Inflammatory macrophage treated with lipopolysaccharide for 4 hours (primary cell): Measurements from ENCODE around the gene PTPRR.
"Not testable (repeated sequence)": the region's sequence is repeated elsewhere in the genome, so short reads cannot be mapped to it uniquely, and the experiment has no call there.

Experiments used
- DNase-seq: peaks from one replicate; pipeline ENCODE4 v3.0.0-alpha.2; 2020

Gene PTPRR

DNA sequence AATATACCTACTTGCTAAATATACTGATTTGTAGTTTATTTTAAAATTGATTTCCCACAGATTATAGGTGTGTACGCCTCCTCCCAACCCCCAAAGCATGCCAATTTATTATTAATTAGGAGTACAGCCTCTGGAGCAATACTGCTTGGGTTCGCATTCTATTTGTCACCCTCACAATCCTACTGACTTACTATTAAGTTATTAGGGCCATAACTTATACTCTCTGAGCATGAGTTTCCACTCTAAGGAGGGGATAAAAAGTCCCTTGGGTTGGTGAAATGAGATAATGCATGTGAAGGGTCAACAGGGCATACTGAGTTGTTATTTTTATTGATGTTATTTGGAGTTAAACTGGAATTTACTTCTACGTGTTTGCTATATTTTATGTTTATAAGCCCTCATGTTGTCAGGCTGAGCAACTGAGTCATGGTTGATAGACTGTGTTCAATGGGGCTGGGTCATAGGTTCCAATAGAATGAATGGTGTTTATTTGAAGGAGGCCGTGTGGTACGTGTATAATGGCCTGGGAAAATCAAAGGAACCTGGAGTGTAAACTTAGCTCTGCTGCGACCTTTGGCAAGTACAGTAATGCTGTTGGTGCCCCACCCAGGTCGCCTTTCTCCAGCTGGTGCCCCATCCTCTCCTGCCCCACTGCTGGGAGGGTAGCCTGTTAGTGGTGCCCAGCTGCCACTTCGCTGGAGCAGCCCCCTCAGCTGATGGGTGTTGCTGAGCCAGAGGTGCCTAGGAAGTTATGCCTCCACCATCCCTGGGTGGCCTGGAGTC lies 184.0 kb downstream of the PTPRR start:
- no peak for DNase-seq

DNA sequence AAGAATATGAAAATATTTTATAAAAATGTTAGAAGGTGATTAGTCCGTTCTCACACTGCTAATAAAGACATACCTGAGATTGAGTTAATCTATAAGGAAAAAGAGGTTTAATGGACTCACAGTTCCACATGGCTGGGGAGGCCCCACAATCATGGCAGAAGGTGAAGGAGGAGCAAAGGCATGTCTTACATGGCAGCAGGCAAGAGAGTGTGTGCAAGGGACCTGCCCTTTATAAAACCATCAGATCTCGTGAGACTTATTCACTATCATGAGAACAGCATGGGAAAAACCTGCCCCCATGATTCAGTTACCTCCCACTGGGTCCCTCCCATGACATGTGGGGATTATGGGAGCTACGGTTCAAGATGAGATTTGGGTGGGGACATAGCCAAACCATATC lies 185.3 kb downstream of the PTPRR start:
- not testable (repeated sequence) for DNase-seq

DNA sequence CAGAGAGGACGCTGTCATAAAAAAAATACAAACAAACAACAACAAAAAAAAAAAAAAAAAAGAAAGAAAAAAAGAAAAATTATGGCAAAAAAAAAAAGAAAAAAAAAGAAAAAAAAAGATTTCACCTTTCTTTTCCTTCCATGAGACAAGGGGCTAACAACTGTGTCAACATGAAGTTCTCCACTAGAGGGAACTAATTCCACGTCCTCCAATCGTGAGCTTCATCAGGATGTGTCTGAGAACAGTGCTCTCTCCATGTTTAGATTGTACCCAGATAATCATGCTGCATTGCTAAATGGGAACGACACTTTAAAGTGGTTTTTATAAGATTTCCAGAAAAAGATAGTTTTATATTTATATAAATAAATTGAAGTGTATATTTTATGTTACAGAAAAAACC lies 187.2 kb downstream of the PTPRR start:
- peak; percentile 25 for DNase-seq

DNA sequence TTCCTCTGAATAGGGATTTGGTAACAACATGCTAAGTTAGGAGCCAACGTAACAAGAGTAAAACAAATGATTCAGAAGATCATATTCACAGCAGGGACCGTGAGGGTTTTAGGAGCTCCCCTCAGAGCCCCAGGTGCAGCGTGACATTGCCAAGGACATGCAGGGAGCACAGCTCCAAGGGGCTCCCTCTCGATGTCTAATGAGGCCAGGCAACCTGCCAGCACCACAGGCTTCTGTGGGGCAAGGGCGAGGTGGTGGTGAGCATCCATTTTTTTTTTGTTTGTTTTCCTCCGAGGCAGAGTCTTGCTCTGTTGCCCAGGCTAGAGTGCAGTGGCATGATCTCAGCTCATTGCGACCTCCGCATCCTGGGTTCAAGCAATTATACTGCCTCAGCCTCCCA lies 188.3 kb downstream of the PTPRR start:
- DNase-seq, result no peak

DNA sequence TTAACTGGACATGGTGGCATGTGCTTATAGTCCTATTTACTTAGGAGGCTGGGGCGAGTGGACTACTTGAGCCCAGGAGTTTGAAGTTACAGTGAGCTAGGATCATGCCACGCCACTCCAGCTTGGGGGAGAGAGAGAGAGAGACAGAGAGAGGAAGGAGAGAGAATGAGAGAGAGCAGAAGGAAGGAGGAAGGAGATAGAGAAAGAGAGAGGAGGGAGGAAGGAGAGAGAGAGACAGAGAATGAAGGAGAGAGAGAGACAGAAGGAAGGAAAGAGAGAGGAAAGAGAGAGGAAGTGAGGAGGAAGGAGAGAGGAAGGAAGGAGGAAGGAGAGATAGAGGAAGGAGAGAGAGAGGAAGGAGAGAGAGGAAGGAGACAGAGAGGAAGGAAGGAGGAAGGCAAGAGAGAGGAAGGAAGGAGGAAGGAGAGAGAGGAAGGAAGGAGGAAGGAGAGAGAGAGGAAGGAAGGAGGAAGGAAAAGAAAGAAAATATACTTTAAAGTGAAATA lies 189.8 kb downstream of the PTPRR start:
- no peak for DNase-seq

DNA sequence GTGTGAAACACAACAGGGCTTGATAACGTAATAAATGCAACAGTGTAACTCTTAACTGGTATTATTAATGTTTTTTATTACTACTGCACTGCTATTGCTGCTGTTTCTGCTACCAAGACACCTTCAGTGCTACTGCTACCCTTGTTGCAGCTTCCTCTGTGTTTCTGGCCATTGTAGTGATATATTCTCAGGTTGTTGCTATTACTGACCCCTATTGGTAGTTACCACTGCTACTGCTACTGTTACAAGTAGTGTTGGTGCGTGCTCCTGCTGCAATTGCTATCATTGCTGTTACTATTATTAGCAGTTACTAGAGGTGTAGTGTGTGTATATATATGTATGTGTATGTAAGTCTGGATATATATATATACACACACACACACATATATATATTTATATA lies 196.1 kb downstream of the PTPRR start:
- no peak for DNase-seq

DNA sequence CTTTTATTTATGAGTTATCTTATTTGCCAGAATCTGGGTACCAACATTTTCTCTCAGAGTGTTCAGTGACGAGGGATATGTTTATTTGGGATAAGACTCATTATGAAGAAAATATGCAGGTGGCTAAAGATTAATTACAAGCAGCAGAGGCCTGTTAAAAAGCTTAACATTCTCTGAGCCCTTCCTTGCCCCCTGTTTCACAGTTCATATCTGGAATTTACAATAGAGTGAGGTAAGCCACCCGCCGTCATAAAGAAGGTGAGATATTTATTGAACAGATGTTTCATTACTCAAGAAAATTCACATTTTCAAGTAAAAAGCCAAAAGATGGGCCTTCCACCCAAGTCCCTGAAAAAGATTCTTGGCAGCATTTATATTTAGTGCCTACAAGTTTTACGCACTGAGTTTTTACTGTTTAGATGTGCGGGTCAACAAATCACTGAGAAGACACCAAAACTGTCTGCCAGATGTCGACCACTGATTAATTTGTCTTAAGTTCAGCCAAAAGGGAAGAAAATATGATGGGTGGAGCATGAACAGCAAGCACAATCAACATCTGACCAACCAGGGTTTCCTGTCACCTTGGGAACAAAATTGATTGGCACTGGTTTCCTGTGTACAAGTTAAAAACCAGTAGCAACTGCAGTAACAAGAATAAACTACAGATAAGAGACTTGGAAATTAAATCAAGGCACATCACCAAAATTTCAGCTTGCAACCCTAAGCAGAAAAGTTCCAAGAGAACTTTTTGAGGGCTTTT lies 197.8 kb downstream of the PTPRR start:
- DNase-seq, result no peak

DNA sequence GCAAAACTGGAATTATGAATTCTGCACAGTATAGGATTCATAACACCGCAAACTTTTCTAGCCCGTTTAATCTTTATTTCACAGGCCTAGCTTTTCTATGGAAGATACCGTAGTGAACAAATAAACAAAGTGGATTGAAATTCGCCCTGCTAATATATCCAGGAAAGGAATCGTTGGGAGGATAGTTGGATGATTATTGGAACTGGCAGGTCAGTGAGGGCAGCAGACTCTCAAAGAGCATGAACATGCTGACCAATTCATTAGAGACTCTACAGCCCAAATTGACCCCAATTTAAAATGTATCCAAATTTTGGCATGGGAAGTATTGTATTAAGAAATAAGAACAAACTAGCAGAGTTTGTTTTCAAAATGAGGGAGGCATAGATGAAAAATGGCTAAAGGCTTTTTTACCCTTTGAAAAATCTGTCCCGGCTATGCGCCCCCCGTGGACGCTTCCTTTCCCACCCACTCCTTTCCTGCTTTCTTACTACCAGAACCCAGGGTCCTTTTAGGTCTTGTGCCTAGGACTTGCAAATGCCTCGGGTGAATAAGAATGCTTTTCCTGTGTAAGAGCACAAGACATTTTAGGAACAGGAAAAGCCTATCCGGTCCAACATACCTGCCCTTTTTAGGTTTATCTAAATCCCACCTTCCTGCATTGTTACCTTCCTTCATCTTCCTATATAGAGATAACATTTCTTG lies 198.7 kb downstream of the PTPRR start:
- DNase-seq, result no peak

DNA sequence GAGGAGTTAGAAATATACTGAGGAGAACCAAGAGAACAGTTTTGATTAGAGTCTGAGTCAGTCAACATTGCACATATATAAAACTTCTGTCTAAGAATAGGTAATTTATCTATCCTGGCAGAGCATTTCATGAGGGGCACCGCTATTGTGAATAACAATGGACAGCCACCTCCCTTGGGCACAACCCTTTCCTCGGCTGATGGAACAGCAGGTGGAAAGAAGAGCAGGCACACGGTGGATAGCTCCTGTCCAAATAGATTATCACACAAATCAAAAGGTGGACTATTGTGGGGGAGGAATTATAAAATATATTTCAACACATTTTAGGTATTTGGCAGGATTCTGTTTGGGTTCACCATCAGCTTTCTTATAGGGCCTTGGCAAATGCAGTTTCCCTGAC lies 199.3 kb downstream of the PTPRR start:
- DNase-seq, result no peak

DNA sequence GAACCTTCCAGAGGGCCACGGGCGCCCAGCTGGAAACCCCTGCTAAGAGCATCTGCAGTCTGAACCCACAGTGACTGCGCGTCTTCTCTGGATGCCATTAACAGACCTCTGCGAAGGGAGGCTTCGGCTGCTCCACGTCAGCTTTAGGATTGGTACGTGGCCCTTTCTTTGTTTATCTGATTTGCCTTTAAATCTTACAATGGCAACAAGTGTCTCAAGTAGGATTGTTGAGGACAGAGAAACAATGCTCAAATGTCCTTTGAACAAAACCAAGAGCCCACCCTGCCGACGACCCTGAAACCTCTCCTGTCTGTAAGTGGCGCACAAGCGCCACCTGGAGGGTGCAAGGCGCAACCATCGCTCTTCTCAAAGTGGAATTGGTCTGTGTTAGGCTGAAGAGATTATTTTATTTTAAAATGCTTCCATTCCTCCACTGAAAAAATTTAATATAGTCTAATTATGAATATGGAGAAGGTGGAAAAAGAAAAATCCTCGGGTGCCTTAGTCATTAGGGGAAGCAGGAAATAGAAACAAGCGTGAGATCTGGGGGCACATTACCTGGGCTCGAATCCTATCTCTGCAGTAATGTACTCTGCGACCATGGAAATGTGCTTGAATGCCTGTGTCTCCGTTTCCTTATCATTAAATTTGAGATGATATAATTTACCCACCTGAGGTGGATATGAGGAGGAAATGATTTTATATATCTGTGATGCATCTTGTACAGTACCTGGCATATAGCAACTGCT lies 200.7 kb downstream of the PTPRR start:
- DNase-seq, result no peak

DNA sequence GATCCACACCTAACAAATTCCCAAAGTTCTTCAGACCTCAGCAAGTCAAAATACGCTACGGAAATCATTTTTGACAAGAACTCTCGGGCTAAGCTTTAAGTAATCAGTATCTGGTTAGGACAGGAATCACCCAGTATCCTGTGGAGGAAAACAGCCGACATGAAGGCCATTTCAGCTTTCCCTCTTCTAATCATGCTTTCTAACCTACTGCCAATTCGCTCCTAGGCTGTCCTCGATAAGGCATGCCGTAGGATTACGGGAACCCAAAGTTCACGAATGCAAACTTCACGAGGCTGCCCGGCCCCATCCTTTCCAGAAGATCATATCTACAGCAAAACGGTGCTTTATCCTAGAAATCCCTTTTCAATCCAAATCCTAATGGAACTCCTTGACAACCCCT lies 201.5 kb downstream of the PTPRR start:
- DNase-seq, result no peak

DNA sequence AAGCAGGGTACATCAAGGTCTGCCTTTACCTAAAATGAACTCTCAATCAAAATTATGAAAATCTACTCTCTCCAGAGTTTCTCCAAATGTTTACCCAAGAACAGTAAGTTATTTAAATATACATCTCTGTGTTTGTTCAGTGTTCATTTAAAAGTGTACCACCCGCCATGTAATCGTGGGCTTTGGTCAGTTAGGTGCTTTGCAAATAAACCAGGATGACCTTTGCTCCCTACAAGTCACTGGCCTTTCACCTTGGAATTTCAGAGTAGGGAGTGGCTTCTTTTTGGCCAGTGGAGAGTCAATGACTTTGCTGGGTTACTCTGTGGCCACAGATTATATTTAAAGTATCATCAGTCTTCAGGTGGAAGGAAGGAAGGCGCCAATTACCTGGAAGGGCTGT lies 208.7 kb downstream of the PTPRR start:
- no peak for DNase-seq

DNA sequence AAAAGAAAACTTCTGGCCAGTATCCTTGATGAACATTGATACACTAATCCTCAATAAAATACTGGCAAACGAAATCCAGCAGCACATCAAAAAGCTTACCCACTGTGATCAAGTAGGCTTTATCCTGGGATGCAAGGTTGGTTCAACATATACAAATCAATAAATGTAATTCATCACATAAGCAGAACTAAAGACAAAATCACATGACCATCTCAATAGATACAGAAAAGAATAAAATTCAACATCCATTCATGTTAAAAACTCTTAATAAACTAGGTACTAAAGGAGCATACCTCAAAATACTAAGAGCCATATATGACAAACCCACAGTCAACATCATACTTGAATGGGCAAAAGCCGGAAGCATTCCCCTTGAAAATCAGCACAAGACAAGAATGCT lies 211.5 kb downstream of the PTPRR start:
- DNase-seq, result no peak

DNA sequence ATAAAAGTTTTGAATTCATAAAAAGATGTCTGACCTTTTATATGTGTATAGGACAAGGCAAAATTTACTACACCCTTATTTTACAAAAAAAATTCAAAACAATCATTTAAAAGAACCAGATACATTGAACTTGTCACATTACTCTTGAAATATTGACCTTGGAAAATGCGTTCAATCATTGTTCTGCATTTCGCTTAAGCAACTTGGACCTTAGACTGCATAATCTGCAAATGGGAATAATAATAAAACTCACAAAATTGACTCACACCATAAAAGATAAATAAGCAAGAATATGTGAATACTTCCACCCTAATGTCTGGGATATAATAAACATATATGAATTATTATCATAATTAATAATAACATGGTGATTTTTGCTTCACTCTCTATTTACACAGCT lies 213.9 kb downstream of the PTPRR start:
- DNase-seq, result no peak

DNA sequence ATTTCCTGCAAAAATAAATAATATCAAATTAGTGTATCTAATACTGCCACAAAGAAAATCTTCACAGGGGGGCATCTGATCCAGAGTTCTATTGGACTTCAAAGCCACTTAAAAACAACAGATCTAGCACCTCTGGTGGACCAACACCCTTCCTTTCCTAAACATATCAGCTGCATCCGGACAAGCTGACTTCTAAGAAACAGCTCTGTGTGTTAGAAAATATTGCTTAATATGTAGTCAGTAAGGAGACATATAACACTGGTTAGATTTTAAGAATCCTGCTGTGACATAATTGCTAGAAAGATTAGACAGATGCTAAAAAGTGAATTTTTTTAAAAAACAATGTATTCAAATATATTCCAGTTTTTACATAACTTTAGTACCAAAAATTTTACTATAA lies 222.2 kb downstream of the PTPRR start:
- DNase-seq, result no peak

DNA sequence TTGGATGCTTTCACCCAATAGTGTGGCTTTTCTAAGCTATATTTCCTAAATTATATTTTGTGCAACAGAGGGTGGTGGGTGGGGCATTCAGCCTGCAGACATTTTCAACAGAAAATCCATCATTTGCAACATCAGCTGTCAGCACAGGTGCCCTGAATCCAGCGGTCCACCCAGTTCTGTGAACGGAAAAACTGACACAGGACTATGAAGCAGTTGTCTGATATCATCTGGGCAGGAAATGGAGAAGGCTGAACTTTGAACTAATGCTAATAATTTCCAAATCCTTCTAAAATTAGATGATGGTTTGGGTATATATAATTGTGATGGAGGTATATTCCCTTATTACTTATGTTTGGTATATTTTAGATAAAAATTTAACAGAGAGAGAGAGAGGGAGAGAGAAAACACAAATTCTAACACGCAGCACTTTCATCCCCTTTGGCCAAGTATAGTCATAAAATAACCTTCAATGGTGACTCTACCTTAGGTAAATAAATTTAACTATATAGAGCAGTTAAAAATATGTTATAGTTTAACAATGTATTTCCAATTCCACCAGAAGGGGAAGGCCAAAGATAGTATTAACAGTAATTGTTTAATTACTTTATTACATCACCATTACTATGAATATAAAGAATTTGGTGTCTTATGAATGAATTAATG lies 225.0 kb downstream of the PTPRR start:
- no peak for DNase-seq

DNA sequence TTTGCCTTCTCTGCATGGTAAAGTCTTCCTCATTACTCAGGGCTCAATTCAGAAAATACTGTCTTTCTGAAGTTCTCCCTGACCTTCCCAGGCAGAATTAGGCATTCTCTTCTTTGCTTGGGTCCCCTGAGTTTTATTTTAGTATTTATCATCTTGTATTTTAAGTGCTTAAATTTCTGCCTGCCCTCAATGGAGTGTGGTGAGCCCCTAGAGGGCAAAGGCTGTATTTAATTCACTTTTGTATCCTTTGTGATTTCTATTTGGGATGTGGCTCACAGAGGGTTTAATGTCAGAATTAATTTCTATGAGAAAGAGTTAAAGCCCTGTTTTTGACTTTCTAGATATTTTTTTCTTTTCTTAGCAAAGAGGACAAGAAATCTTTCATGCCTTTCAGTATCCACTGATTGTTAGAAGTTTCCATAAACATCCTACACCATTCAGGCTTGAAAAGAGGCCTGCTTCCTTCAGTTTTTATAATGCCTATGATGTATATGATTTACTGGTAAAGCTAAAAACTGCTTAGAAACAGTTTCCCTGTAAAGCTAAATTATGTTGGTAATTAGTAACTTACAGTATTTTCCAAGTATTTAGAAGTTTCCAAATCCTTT lies 227.8 kb downstream of the PTPRR start:
- DNase-seq, result no peak

DNA sequence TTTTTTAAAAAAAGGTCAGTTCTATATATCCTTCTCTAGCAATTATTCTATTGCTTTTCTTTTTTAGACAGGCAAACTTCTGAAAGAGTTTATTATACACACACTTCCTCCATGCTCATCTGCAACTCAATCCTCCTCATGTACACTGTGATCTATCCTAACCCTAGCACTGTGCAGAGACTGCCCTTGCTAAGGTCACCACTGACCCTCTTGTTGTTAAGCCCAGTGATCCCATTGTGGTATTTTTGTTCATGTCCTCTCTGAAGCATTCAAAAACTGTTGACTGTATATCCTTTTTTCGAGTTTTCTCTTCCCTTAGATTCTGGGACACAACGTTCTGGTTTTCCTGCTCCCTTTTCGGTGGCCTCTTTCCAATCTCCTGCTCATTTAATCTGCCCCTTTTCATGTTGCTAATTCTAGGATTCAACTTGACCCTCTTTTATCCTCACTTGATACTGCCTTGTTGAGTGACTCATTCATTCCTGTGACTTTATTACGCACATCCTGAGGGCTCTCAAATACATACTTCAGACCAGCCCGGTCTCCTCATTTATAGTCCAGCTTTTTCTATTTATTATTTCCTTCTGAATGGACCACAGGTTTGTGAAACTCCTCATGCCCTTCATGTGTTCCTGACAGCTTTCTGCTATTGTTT lies 229.4 kb downstream of the PTPRR start:
- no peak for DNase-seq

DNA sequence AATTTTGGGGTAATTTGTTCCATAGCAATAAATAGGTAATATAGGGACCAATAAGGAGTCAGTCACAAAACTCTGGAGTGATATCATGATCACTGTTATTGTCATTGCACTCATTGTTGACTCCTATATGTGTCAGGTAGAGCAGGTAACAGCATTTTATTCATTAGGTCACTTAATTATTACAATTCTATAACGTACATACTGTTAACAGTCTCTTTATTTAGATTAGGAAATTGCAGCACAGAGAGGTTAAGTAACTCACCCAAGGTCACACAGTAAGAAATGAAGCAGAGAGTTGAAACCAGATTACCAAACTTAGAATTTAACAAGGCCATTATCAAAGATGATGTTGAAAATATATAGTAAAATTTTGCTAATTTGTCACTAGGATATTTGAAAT lies 233.6 kb downstream of the PTPRR start:
- no peak for DNase-seq

DNA sequence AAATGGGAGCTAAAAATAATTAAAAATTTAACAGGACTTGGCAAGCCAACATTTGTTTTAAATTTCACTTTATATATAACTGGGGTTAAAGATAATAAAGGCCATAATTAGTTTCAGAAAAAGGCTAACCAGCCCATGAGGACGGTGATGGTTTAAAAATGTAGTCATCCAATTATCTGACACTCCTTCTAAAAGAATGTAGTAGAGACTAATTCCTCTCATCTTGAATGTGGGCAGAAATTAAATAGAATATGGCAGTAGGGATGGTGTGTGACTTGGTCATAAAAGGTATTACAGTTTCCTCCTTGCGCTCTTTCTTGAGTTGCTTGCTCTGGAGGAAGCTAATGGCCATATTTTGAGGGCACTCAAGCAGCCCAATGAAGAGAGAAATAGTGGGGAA lies 234.2 kb downstream of the PTPRR start:
- no peak for DNase-seq

DNA sequence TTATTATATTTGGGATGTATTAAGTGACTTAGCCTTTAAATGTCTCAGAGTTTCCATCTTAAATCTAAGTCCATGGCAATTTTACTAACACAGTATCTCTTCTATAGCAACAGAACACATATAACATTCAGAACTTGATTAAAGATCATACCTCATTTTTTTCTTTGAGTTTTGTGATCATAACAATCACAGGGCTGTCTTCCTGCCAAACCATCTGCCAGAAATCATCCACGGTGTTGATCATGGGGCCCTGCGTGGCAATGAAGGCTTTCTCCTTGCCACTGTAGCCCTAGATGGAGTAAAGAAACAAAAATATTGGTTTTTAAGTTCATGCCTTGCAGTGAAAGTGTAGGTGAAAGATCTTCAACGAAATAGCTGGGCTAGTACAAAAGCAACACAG lies 236.6 kb downstream of the PTPRR start:
- no peak for DNase-seq
